B cell (primary cell): ENCODE data around the gene LUC7L. TPM values are rescaled to one million over a fixed set of nuclear protein-coding genes. Genes with fewer than 3 reads are reported as not detected.

Experiments
- ATAC-seq: fragments of 200-7000 bp; cut with Tn5 transposase; one replicate; pipeline ENCODE4 v1.10.0; 2021; ENCODE audit warnings: low read depth, mild to moderate bottlenecking, moderate number of reproducible peaks, moderate library complexity
- CTCF ChIA-PET: fragments of 350-600 bp; sonication (Branson Sonifier 250); formaldehyde crosslinking; loops from one replicate; lab custom pipeline; 2021; ENCODE audit warnings: antibody characterized with exemption, inconsistent platforms; lab: Charles Lee
- POLR2A ChIA-PET: fragments of 350-600 bp; sonication (Branson Sonifier 250); formaldehyde crosslinking; loops from one replicate; lab custom pipeline; 2021; ENCODE audit warnings: antibody characterized with exemption; lab: Charles Lee
- DNase-seq: peaks from one replicate; pipeline ENCODE4 v3.0.0; 2013
- H2AFZ ChIP-seq: 2 replicates; pipeline ENCODE4 v1.6.1; 2012; ENCODE audit warnings: mild to moderate bottlenecking, low read depth, low read length; ENCODE audit not compliant: insufficient read depth, poor library complexity, severe bottlenecking
- H3K27ac ChIP-seq, 2 donors: 1 replicate in 1 of 2; 2 replicates in 1 of 2; pipeline ENCODE4 v1.5.1; 2012 to 2013; ENCODE audit warnings: low read length in 2 of 2, mild to moderate bottlenecking in 2 of 2, moderate library complexity in 1 of 2
- H3K27me3 ChIP-seq, 4 experiments: fragments of 200-600 bp in 1 of 4; sonication (generic) in 1 of 4; replicated peaks in 1 of 4; 1 replicate in 2 of 4; 2 replicates in 2 of 4; pipeline versions ENCODE4 v1.6.1 to v1.7.0; 2013 to 2016; ENCODE audit warnings: low read length in 3 of 4, mild to moderate bottlenecking in 2 of 4, mixed read lengths in 1 of 4, moderate library complexity in 1 of 4; ENCODE audit not compliant: insufficient read depth in 4 of 4, control insufficient read depth in 3 of 4; ENCODE audit errors: control extremely low read depth in 1 of 4
- H3K36me3 ChIP-seq, 2 experiments: replicated peaks in 1 of 2; 1 replicate in 1 of 2; 2 replicates in 1 of 2; pipeline versions ENCODE4 v1.6.1 to v1.7.1; 2013; ENCODE audit warnings: low read length in 1 of 2; ENCODE audit not compliant: insufficient read depth in 2 of 2, control insufficient read depth in 1 of 2; ENCODE audit errors: control extremely low read depth in 1 of 2, extremely low read depth in 1 of 2
- H3K4me1 ChIP-seq, 2 donors: fragments of 200-600 bp in 1 of 2; sonication (generic) in 1 of 2; 1 replicate in 1 of 2; 2 replicates in 1 of 2; pipeline versions ENCODE4 v1.5.1 to v1.6.1; 2013 to 2017; ENCODE audit warnings: low read length in 2 of 2; ENCODE audit not compliant: control insufficient read depth in 2 of 2, insufficient read depth in 2 of 2
- H3K4me2 ChIP-seq: replicated peaks from 2 replicates; pipeline ENCODE3; 2012; ENCODE audit warnings: mild to moderate bottlenecking, low read depth, low read length; ENCODE audit not compliant: poor library complexity, severe bottlenecking
- H3K4me3 ChIP-seq, 5 experiments: fragments of 200-600 bp in 1 of 5; sonication (generic) in 1 of 5; 1 replicate in 3 of 5; 2 replicates in 2 of 5; pipeline versions ENCODE4 v1.5.1 to v1.7.0; 2011 to 2016; ENCODE audit warnings: low read length in 4 of 5, mild to moderate bottlenecking in 4 of 5, low read depth in 2 of 5, control low read depth in 1 of 5, moderate library complexity in 1 of 5; ENCODE audit not compliant: insufficient read depth in 1 of 5; ENCODE audit errors: control extremely low read depth in 1 of 5, extremely low read depth in 1 of 5
- H3K79me2 ChIP-seq: fragments of 200-600 bp; sonication (generic); one replicate; pipeline ENCODE4 v1.6.0; 2016; ENCODE audit warnings: low read length; ENCODE audit not compliant: control insufficient read depth, insufficient read depth
- H3K9ac ChIP-seq: fragments of 200-600 bp; sonication (generic); 2 replicates; pipeline ENCODE4 v1.6.1; 2017; ENCODE audit warnings: mild to moderate bottlenecking, low read length, moderate library complexity
- H3K9me3 ChIP-seq, 3 donors: one replicate each; pipeline versions ENCODE4 v1.6.1 to v1.7.1; 2013; ENCODE audit warnings: low read length in 2 of 3; ENCODE audit not compliant: control insufficient read depth in 2 of 3, insufficient read depth in 1 of 3; ENCODE audit errors: control extremely low read depth in 1 of 3
- H4K20me1 ChIP-seq: 2 replicates; pipeline ENCODE4 v1.6.0; 2012; ENCODE audit warnings: mild to moderate bottlenecking, low read length; ENCODE audit not compliant: insufficient read depth, control insufficient read depth, poor library complexity, severe bottlenecking
- H3K27ac Mint-ChIP-seq: one replicate; pipeline ENCODE4 v1.8.0; 2021; ENCODE audit warnings: mixed read lengths
- H3K27me3 Mint-ChIP-seq: one replicate; pipeline ENCODE4 v1.8.0; 2021; ENCODE audit warnings: mixed read lengths
- H3K4me1 Mint-ChIP-seq: one replicate; pipeline ENCODE4 v1.8.0; 2021; ENCODE audit warnings: mixed read lengths
- H3K4me3 Mint-ChIP-seq: one replicate; pipeline ENCODE4 v1.8.0; 2021; ENCODE audit warnings: mixed read lengths
- H3K9me3 Mint-ChIP-seq: one replicate; pipeline ENCODE4 v1.8.0; 2022; ENCODE audit warnings: mixed read lengths; ENCODE audit not compliant: insufficient read depth
- CTCF ChIP-seq: fragments of 200-600 bp; IDR thresholded peaks from one replicate; pipeline ENCODE4 v1.8.0; 2022; ENCODE audit warnings: antibody characterized with exemption, mild to moderate bottlenecking
- EZH2 ChIP-seq: IDR thresholded peaks from 2 replicates; pipeline ENCODE4 v1.6.1; 2012; ENCODE audit warnings: borderline replicate concordance, low read depth, mild to moderate bottlenecking, moderate library complexity, low read length; ENCODE audit not compliant: insufficient read depth, poor library complexity, severe bottlenecking
- WGBS: methylation state at CpG from one replicate; pipeline ENCODE4 v1.1.5; 2013; ENCODE audit warnings: missing lambda C conversion rate; ENCODE audit not compliant: insufficient coverage; 5-methylcytosine and 5-hydroxymethylcytosine counted together
- intact Hi-C: fragments of 100-400 bp; cut with micrococcal nuclease; formaldehyde crosslinking; loops from one replicate; pipeline ENCODE4 v1.10.0; 2022
- polyA plus RNA-seq: library from polyadenylated mRNA; depleted of rRNA; stranded (reverse); fragments of >200 nt; gene quantifications from 2 replicates; pipeline ENCODE4 v1.2.3, GENCODE V29; 2012
- total RNA-seq, 2 donors: library from RNA; stranded (reverse); fragments of 120-200 nt in 1 of 2; gene quantifications; 1 replicate in 1 of 2; 2 replicates in 1 of 2; pipeline versions ENCODE4 v1.2.3 to v1.2.4, GENCODE V29; 2013 to 2022

Gene LUC7L
- total and polyA plus RNA-seq, 2 donors (not counting 1 experiment from before 2014, with no cell fraction given): 148 to 181 TPM

- Histone ChIP-seq H3K36me3 (no peaks in the 10 kb centered on the region), H3K4me3 (no peak overlapping the region), H2AFZ (no peak overlapping the region), H3K27ac (no peak overlapping the region), H4K20me1 (no peaks in the 10 kb centered on the region), H3K79me2 (no peaks in the 10 kb centered on the region), H3K9ac (no peak overlapping the region), H3K4me1 (peaks cover 7% of the 10 kb centered on the region in 2 donors), H3K4me2 (no peak overlapping the region), H3K9me3 (peaks cover 0 to 6% (median 0%) of the 10 kb centered on the region in 3 donors), H3K27me3 (peaks cover 0 to 36% (median 13%) of the 10 kb centered on the region in 4 experiments)
- H3K4me1 Mint-ChIP-seq: peaks cover 6% of the 10 kb centered on the region
- no peak for DNase-seq
- no peak for ATAC-seq
- H3K4me3 Mint-ChIP-seq: no peak overlapping the region
- peaks cover 38% of the 10 kb centered on the region for H3K27me3 Mint-ChIP-seq
- POLR2A ChIA-PET: interaction anchor here (0.6 to 0.7 kb wide), 2 partner anchors 51 to 198 kb away, joined by 3 to 8 read pairs; no protein-coding TSS in a partner anchor
- no peaks in the 10 kb centered on the region for H3K9me3 Mint-ChIP-seq
- 46% methylated on average over 4 of the region's 6 CpGs for WGBS
- H3K27ac Mint-ChIP-seq: no peak overlapping the region
- intact Hi-C loops: no loop called here
- CTCF ChIA-PET: no interaction called here
- TF ChIP-seq EZH2 (no peak), CTCF (no peak)
These were observed 70.0 kb downstream of the LUC7L start for GRCh38 chr16:159136-159849.

- no peak for ATAC-seq
- intact Hi-C loops: no loop called here
- no peak overlapping the region for H3K27ac ChIP-seq
- no peaks in the 10 kb centered on the region for H3K36me3 ChIP-seq
- POLR2A ChIA-PET: no interaction called here
- H2AFZ ChIP-seq: peak overlapping the region; percentile 70
- no peak for TF ChIP-seq EZH2
- no peak for TF ChIP-seq CTCF
- H3K4me1 ChIP-seq: peaks cover 8% of the 10 kb centered on the region in 2 donors
- peak overlapping the region; percentile 64 for H3K9ac ChIP-seq
- Mint-ChIP-seq H3K4me1 (peaks cover 9% of the 10 kb centered on the region), H3K9me3 (no peaks in the 10 kb centered on the region), H3K27ac (no peak overlapping the region), H3K4me3 (peak overlapping the region; percentile 81), H3K27me3 (peaks cover 33% of the 10 kb centered on the region)
- H4K20me1 ChIP-seq: no peaks in the 10 kb centered on the region
- DNase-seq: no peak
- WGBS: 48% methylated on average over 4 of the region's 7 CpGs
- CTCF ChIA-PET: no interaction called here
- peaks cover 0 to 8% (median 0%) of the 10 kb centered on the region in 3 donors for H3K9me3 ChIP-seq
- peak overlapping the region in 2 of 5 experiments; percentile 43 to 44 for H3K4me3 ChIP-seq
- H3K27me3 ChIP-seq: peaks cover 0 to 27% (median 14%) of the 10 kb centered on the region in 4 experiments
- peak overlapping the region; percentile 92 for H3K4me2 ChIP-seq
- H3K79me2 ChIP-seq: no peaks in the 10 kb centered on the region
These were observed 74.2 kb downstream of the LUC7L start for GRCh38 chr16:155031-155398.
